DOHH2 (cell line): ENCODE data around the gene ZNF205.

Source experiments
- EZH2phosphoT487 ChIP-seq: fragments of 200-600 bp; sonication (generic); IDR thresholded peaks from 2 replicates; pipeline ENCODE4 v1.6.1; 2017; ENCODE audit warnings: borderline replicate concordance, mild to moderate bottlenecking, antibody characterized with exemption, low read length, moderate library complexity, mixed read lengths
- TF ChIP-seq, protein P1 (sequence below): fragments of 200-600 bp; sonication (generic); IDR thresholded peaks from one replicate; pipeline ENCODE4 v1.5.1; 2014; ENCODE audit warnings: antibody characterized with exemption, mild to moderate bottlenecking, low read depth, low read length; ENCODE audit not compliant: poor library complexity, severe bottlenecking

GRCh38 chr16:3084491-3084890 is 27.9 kb upstream of the ZNF205 start:
- TF ChIP-seq, protein P1, sequence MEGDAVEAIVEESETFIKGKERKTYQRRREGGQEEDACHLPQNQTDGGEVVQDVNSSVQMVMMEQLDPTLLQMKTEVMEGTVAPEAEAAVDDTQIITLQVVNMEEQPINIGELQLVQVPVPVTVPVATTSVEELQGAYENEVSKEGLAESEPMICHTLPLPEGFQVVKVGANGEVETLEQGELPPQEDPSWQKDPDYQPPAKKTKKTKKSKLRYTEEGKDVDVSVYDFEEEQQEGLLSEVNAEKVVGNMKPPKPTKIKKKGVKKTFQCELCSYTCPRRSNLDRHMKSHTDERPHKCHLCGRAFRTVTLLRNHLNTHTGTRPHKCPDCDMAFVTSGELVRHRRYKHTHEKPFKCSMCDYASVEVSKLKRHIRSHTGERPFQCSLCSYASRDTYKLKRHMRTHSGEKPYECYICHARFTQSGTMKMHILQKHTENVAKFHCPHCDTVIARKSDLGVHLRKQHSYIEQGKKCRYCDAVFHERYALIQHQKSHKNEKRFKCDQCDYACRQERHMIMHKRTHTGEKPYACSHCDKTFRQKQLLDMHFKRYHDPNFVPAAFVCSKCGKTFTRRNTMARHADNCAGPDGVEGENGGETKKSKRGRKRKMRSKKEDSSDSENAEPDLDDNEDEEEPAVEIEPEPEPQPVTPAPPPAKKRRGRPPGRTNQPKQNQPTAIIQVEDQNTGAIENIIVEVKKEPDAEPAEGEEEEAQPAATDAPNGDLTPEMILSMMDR, result no peak
- no peak for TF ChIP-seq EZH2phosphoT487
